ENCODE results near the gene DCC.

The DCC gene

DNA sequence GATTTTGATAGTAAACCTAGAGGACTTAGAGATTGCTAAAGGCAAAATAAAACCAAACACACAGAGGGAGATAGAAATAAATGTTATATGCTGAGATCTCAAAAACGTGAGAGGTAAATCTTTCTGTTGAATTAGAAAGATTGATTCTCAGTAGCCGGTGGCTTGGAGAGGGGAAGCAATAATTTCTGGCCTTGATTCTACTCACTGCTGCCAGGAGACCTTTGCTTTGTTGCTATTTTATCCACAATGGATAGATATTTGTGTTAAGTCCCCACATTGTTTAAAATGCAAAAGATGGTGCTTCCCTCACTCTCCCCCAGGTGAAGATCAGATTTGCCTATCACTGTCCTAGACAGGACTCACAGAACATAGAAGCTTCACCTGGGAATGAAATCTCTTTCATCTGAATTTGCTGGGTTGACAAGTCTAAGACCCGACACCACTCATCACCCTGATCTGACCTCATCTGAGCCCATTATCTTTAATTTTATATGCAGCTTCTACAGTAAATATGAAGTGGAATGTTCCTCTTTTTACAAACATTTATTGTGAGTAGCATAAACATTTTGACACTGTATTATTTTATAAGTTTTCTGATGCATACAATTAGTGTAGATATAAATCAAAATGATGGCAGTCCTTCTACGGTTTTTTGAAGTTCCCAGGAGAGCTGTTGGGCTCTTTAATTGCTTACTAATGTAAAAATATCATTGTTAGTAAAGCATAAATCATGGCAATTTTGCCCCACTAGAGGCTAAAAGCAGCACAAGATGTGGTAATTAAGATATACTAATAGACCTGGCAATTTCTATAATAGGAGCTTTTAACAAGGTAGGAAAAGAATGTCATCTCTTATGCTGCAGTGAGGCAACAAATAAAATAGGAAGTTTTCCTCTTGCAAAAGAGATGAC is 149.7 kb downstream of the DCC start:
- H3K4me3 ChIP-seq (ENCODE audit: low read depth, low read length): no peak overlapping the region

- no peak overlapping the region for H3K4me3 ChIP-seq (ENCODE audit: low read depth, low read length)
These were observed 156.4 kb downstream of the DCC start for GRCh38 chr18:52496426-52496825.

DNA sequence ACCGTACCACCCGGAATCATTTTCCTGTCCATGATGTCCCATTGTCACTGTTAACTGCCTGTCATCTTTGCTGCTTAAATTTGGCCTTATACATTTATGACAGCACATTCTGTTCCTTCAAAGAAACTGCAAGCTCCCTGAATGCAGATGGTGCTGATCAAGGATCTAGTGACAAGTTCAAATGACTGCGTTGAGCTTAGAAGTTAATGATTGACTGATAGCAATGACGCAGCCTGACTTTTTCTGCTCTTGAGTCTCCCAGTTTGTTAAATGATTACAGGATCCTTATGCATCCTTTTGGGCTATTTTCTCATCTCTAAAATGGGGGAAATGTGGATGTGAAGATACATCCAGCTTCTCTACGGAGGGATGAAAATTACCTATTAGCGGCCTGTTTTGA is 159.0 kb downstream of the DCC start:
- no peak overlapping the region for H3K4me3 ChIP-seq (ENCODE audit: low read depth, low read length)

DNA sequence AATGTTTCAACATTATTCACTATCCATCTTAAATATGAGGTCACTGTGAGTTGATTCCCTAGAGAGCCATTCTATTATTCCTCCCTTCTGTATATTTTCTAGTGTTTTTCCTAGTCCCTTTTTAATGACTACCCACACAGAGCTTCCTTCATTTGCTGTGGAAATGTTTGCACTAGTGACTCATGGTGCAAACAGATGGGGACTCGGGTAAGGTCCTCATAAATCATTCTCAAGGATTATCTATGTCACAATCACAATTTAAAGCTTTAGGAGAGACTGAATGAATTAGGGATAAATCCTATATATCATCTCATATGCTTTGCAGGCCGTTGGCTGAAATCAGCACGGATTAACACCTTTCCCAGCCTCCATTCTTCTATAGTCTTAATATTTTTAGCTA is 159.6 kb downstream of the DCC start:
- no peak overlapping the region for H3K4me3 ChIP-seq (ENCODE audit: low read depth, low read length)

- H3K4me3 ChIP-seq (ENCODE audit: low read depth, low read length): no peak overlapping the region
These were observed 164.6 kb downstream of the DCC start for GRCh38 chr18:52504589-52504988.

- no peak overlapping the region for H3K4me3 ChIP-seq (ENCODE audit: low read depth, low read length)
These were observed 170.1 kb downstream of the DCC start for GRCh38 chr18:52510139-52510538.

DNA sequence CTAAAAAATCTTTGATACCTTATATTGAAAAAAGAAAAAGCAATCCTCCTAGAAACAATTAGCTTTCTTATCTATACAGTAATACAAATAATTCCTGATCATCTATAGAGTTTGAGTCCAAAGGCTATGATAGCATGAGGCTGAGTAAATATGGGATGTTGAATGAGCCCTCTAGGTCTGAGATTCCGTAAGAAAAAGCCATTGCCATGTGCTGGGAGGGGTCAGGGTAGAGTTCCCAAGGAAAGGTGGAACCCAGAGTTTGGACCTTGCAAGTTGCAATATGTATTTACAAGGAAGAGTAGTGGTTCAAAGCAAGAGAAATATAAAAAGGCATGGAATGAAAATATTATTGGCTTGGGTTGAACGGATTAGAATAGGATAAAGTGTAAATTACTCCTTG is 178.1 kb downstream of the DCC start:
- no peak overlapping the region for H3K4me3 ChIP-seq (ENCODE audit: low read depth, low read length)

GRCh38 chr18:52519021-52519420 is 179.0 kb downstream of the DCC start:
- H3K4me3 ChIP-seq (ENCODE audit: low read depth, low read length): no peak overlapping the region

GRCh38 chr18:52523566-52523965 is 183.6 kb downstream of the DCC start:
- no peak overlapping the region for H3K4me3 ChIP-seq (ENCODE audit: low read depth, low read length)

GRCh38 chr18:52531836-52532235 is 191.8 kb downstream of the DCC start:
- no peak overlapping the region for H3K4me3 ChIP-seq (ENCODE audit: low read depth, low read length)

DNA sequence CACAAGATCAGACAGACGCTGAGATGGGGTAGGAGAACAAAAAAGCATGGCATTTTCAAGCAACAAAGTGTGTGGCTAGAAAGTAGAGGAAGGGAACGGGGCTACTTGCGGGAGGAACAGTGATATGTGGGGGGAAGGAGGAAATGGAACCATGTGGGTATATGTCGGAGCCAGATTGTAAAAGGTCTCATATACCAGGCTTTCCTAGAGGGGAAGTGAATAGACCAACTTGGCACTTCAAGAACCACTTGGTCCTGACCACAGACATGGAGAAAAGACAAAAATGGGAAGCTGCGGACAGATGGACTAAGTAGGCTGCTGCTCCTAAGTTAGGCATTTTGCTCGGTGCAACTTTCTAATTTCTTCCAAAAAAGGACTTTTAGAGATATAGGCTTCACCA is 196.0 kb downstream of the DCC start:
- H3K4me3 ChIP-seq (ENCODE audit: low read depth, low read length): no peak overlapping the region

DNA sequence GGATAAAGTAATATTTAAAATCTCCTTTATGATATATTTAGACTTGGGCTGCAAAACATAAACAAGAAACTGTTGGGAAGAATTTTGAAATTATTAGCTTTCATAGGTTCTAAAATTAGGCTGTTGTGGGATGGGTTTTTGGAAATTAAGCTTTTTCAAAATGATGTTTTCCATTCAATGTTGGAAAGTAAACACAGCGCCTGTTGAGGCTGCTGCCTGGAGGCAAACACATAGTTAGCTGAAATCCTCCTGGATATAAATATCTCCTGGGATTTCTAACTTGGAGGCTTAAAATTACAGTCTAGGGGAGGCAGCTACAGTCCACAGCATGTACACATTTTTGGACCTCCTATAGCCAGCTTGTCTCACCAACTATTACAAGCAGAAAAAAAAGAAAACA is 197.3 kb downstream of the DCC start:
- no peak overlapping the region for H3K4me3 ChIP-seq (ENCODE audit: low read depth, low read length)

DNA sequence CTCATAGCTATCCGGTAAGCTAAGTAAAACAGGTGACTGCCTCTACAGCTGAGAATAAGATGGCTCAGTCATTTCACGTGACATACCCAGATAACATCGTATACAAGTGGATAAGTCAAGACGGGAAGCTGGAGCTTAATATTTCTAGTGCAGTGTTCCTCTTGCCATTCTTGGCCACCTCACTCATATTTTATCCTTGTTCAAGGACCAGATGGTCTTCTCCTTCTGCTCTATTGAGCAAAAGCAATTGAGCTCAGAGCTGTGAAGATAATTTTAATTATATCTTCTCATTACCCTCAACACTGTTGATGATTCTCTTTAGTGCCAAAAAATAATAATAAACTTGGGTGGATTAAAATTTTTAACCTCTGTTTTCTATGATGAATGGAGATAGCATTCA is 201.1 kb downstream of the DCC start:
- H3K4me3 ChIP-seq (ENCODE audit: low read depth, low read length): no peak overlapping the region

- no peak overlapping the region for H3K4me3 ChIP-seq (ENCODE audit: low read depth, low read length)
These were observed 204.1 kb downstream of the DCC start for GRCh38 chr18:52544086-52544485.

GRCh38 chr18:52546686-52547346 is 206.8 kb downstream of the DCC start:
- no peak overlapping the region for H3K4me3 ChIP-seq (ENCODE audit: low read depth, low read length)

- no peak overlapping the region for H3K4me3 ChIP-seq (ENCODE audit: low read depth, low read length)
These were observed 213.4 kb downstream of the DCC start for GRCh38 chr18:52553441-52553840.

DNA sequence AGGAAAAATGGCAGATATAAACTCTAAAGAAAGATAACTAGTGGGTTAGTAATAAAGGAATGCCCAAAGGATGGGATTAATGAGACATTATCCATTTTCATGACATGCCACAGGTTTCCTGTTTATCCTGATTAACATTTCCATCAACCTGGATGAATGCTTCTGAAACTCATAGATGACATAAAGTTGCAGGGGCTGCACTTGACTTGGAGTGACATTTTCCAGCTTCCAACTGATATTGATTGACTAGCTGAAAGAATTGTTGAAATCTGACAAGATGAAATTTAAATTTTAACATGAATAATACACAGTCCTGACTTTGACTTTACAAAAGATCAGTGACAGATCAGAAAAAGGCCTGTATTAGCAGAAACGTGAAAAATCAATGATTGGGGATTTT is 214.2 kb downstream of the DCC start:
- no peak overlapping the region for H3K4me3 ChIP-seq (ENCODE audit: low read depth, low read length)

DNA sequence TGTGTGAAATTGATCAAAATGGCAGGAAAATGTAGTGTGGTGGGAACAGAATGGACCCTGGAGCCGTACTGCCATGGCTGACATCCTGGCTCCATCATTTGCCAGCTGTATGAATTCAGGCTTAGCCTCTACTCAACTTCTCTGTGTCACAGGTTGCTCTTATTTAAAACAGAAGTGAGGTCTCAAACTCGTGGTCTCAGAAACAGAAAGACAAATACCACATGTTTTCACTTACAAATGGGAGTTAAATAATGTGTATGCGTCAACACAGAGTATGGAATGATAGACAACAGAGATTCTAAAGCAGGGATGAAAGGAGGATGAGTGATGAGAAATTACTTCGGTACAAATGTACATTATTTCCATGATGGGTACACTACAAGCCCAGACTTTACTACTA is 227.4 kb downstream of the DCC start:
- H3K4me3 ChIP-seq (ENCODE audit: low read depth, low read length): no peak overlapping the region

- H3K4me3 ChIP-seq (ENCODE audit: low read depth, low read length): no peak overlapping the region
These were observed 229.5 kb downstream of the DCC start for GRCh38 chr18:52569492-52569891.

GRCh38 chr18:52570975-52571374 is 231.0 kb downstream of the DCC start:
- no peak overlapping the region for H3K4me3 ChIP-seq (ENCODE audit: low read depth, low read length)

DNA sequence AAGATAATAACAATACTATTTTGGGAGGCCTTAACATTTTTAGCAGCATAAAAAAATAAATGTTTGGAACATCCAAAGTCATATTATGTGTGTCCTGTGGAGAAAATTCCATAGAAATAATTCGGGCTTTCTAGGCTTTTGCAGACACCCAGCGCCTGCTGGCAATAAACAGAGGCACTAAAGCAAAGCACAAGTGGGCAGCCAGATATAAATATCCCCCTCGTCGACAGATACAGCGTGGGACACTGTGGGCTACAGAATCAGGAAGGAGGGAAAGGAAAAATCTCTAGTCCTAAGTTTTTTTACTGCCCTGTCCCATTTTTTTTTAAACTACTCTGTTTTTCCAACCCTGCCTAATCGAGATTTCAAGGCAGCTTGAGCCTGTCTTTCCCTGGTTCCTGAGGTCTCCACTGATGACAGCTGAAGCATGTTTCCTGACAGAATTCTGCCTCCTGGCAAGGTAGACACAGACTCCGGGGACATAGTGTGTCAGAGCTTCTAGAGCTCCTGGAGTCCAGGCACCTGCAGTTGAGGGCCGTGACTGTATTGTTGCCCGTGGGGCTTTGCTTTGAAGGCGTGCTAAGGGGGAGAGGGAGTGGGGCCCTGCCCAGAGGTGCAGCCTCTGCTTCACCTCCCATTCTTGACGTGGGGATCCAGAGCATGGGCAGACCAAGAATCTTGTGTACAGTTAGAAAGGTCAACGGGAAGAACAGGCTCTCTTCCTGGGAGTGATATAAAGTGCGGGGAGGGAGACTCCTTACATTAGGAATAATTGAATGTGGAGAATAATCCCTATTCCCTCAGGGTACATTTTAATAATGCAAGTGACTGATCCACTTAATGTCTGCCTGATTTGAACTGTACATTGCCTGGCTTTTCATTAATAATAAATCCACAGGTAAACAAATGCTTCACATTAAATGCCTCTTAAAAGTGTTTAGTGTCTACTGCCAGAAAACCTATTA is 232.3 kb downstream of the DCC start:
- H3K4me3 ChIP-seq (ENCODE audit: low read depth, low read length): no peak overlapping the region
